HepG2 (cell line): Measurements from ENCODE around the gene HES7. TPM values are rescaled to one million over a fixed set of nuclear protein-coding genes. Genes with fewer than 3 reads are reported as not detected.

Experiments used
- MAFK ChIP-seq, 2 experiments: IDR thresholded peaks in 1 of 2; conservative IDR thresholded peaks in 1 of 2; 2 replicates each; pipeline ENCODE4 v1.6.1; 2011; ENCODE audit warnings: improper control_type of control experiment in 2 of 2, low read length in 2 of 2
- NCOR1 ChIP-seq: fragments of 200-600 bp; sonication (generic); IDR thresholded peaks from 2 replicates; pipeline ENCODE4 v1.7.0; 2017; ENCODE audit warnings: antibody characterized with exemption, low read length, borderline replicate concordance
- RCOR2 ChIP-seq: IDR thresholded peaks from 2 replicates; pipeline ENCODE4 v1.6.1; 2016; ENCODE audit warnings: missing biosample characterization, missing genetic modification reagents
- TBX3 ChIP-seq: fragments of 450-650 bp; IDR thresholded peaks from 2 replicates; pipeline ENCODE4 v1.6.1; 2017; ENCODE audit warnings: antibody characterized with exemption, mild to moderate bottlenecking, inconsistent platforms, borderline replicate concordance
- TEAD3 ChIP-seq: optimal IDR thresholded peaks from 2 replicates; pipeline ENCODE3; 2016; ENCODE audit warnings: borderline replicate concordance
- ZBTB40 ChIP-seq, 2 experiments: fragments of 450-650 bp in 1 of 2; sonication (generic) in 1 of 2; formaldehyde crosslinking in 1 of 2; IDR thresholded peaks; 2 replicates each; pipeline versions ENCODE4 v1.6.1 to v1.8.0; 2016 to 2022; ENCODE audit warnings: antibody characterized with exemption in 1 of 2, mild to moderate bottlenecking in 1 of 2, missing genetic modification reagents in 1 of 2
- ZFYVE20 ChIP-seq: sonication (generic); formaldehyde crosslinking; IDR thresholded peaks from 2 replicates; pipeline ENCODE4 v1.8.0; 2023; ENCODE audit warnings: low read depth, mild to moderate bottlenecking, moderate library complexity, missing genetic modification reagents, borderline replicate concordance
- ZNF138 ChIP-seq: sonication (generic); formaldehyde crosslinking; IDR thresholded peaks from 2 replicates; pipeline ENCODE4 v1.5.0; 2020; ENCODE audit warnings: mild to moderate bottlenecking, low read depth, missing genetic modification reagents
- ZNF335 ChIP-seq: sonication (generic); formaldehyde crosslinking; IDR thresholded peaks from 2 replicates; pipeline ENCODE4 v1.4.0; 2020; ENCODE audit warnings: missing genetic modification reagents
- ZNF382 ChIP-seq: sonication (generic); formaldehyde crosslinking; IDR thresholded peaks from 2 replicates; pipeline ENCODE4 v1.5.0; 2020; ENCODE audit warnings: missing genetic modification reagents, mild to moderate bottlenecking, borderline replicate concordance
- ZNF598 ChIP-seq: sonication (generic); formaldehyde crosslinking; IDR thresholded peaks from 2 replicates; pipeline ENCODE4 v1.5.1; 2020; ENCODE audit warnings: mild to moderate bottlenecking, missing genetic modification reagents, borderline replicate concordance
- ZNF772 ChIP-seq: sonication (generic); formaldehyde crosslinking; IDR thresholded peaks from 2 replicates; pipeline ENCODE4 v1.5.0; 2020; ENCODE audit warnings: mild to moderate bottlenecking, missing genetic modification reagents
- ZNF777 ChIP-seq: sonication (generic); formaldehyde crosslinking; IDR thresholded peaks from 2 replicates; pipeline ENCODE4 v1.4.0; 2020; ENCODE audit warnings: missing genetic modification reagents
- polyA plus RNA-seq, 8 experiments: library from polyadenylated mRNA; depleted of rRNA in 3 of 8; stranded (reverse) in 7 of 8; unstranded in 1 of 8; fragments of >200 nt; fragmentation: Illumina TruSeq in 4 of 8; extraction: Trizol in 4 of 8; gene quantifications; 2 replicates each; pipeline versions ENCODE4 v1.2.1 to v1.2.3, GENCODE V29; 2011 to 2016; ENCODE audit warnings: low read depth in 4 of 8, missing spikeins in 1 of 8, mixed read lengths in 1 of 8; ENCODE audit not compliant: insufficient read depth in 1 of 8
- total RNA-seq, 5 experiments: library from RNA; depleted of rRNA; stranded (reverse); fragments of >200 nt; fragmentation: Illumina TruSeq; extraction: Trizol; gene quantifications; 2 replicates each; pipeline ENCODE4 v1.2.3, GENCODE V29; 2016; ENCODE audit warnings: low read depth in 1 of 5

The HES7 gene
- total and polyA plus RNA-seq, 2 of the 13 experiments (the other 11 are each of a cell fraction or from before 2014, with no cell fraction given) = not detected

GRCh38 chr17:8125154-8125946, 1.4 kb upstream of the HES7 start (continued):
- TF ChIP-seq MAFK (conservative IDR thresholded peaks at IDR 0.05 in 1 of 2, IDR thresholded peaks at IDR 0.05 in 1 of 2; ENCODE audit: low read length in 2 of 2) = no peak
- 0 out of 2 replicates have a peak, but pooled peaks have one; percentile 42 for TF ChIP-seq RCOR2 (CRISPR knock-in tag)
- 0 out of 2 replicates have a peak, but pooled peaks have one; percentile 47 for TF ChIP-seq ZNF772 (CRISPR knock-in tag)
- no peak for TF ChIP-seq ZFYVE20 (CRISPR knock-in tag)
- no peak for TF ChIP-seq ZNF335 (CRISPR knock-in tag)
- TF ChIP-seq ZNF777 (CRISPR knock-in tag) = 0 out of 2 replicates have a peak, but pooled peaks have one; percentile 15
- no peak for TF ChIP-seq ZBTB40 (IDR thresholded peaks at IDR 0.05)
- TF ChIP-seq ZBTB40 (CRISPR knock-in tag; IDR thresholded peaks at IDR 0.05) = peak; percentile 53; the same call in 1 of the 2 replicates
- no peak for TF ChIP-seq ZNF598 (CRISPR knock-in tag)
- no peak for TF ChIP-seq ZNF382 (CRISPR knock-in tag)
- TF ChIP-seq TEAD3 = peak; percentile 12
- TF ChIP-seq ZNF138 (CRISPR knock-in tag) = no peak
- TF ChIP-seq NCOR1 = peak; percentile 31; the same call in 1 of the 2 replicates
- no peak for TF ChIP-seq TBX3
